ENCODE measurements around the gene HTRA2.

The HTRA2 gene

DNA sequence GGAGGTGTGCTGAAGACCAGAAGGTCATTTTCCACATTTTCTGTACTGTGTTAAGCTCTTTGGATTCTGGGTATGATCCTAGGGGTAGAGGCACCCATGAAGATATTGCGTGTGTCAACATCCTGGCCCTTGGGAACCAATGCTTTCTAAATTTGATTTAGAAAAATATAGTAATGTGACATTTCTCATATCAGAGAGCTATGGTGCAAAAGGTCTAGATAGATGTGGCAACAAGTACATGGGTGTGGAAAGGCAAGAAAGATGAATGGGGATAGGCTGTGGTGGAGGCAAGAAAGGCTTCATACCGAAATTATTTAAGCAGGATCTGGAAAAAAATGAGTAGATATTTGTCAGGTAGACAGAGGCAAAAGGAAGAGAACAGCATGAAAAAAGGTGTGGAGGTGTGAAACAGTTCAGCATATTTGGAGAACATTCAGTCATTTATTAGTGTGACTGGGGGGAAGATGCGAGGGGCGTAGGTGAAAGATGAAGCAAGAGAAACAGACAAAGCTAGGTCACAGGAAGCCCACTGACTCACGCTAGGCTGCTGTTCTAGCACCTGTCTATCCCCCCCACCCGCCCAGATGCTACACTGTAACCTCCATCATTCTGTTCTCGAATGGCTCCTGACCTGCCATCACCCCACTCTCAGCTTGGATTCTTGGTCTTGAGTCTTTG is 36.5 kb downstream of the HTRA2 start:
- DNase-seq: no peak

DNA sequence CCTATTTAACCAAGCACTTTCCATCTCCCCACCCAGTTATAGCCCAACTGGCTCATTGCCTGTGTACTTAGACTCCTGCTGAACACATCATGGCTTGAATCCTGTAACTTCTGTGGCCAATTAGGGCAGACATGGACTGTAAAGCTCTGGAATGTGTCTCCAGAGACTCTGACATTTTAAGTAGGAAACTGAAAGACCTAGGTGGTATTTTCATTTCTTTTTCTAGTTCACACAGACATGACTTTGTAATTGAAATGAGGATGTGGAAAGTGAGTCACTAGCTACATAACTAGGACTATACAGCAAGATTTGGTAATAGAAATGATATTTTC is 37.0 kb downstream of the HTRA2 start:
- DNase-seq: no peak

DNA sequence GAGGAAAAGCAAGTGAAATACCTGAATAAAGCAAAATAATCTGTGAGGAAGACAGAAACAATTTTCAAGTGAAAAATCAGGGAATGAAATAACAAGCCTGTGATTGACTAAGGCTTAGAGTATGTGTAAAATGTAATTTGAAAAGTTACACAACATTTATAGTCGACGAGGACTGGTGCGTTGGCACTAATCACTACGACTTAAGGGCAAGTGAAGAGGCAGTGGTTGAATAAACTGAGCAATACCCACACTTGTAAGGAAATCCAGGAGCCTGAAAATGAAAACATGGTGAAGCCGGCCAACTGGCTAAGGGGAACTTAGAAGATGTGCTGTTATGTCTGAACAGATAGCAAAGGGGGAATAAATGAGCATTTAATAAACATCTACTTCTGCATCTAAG is 38.1 kb downstream of the HTRA2 start:
- no peak for DNase-seq

DNA sequence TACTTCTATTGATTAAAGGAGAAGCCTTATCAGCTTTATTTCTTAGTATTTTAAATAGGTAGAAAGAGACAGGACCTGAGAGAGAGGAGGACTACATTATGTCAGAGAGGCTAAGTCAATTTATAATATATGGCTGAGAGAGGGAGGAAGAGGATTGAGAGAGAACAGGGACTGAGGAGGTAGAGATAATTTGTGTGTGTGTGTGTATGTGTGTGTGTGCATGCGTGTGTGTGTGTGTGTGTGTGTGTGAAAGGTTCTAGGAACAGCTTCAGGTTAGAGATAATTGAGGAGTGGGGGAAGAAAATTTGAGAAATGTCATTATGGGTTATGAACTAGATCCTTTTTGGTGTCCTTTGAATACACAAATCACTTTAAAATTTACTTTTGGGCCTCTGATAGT is 40.0 kb downstream of the HTRA2 start:
- DNase-seq: no peak

DNA sequence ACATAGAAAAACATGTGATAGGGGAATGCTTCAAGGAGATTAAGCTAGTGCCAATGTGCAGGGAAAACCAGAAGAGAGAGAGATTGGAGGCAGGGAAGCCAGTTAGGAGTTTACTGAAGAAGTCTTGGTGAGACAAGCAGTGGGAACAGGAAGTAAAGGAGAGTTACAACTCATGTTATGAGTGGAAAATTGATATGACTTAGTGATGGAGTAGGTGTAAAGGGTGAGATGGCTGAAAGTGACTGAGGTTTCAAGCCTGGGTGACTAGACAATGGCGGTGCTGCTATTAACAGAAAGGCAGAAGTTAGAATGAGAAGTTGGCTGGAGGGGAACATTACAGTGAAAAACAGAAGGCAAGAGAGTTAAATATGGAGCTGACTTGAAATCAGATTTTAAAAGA is 41.3 kb downstream of the HTRA2 start:
- DNase-seq: no peak

DNA sequence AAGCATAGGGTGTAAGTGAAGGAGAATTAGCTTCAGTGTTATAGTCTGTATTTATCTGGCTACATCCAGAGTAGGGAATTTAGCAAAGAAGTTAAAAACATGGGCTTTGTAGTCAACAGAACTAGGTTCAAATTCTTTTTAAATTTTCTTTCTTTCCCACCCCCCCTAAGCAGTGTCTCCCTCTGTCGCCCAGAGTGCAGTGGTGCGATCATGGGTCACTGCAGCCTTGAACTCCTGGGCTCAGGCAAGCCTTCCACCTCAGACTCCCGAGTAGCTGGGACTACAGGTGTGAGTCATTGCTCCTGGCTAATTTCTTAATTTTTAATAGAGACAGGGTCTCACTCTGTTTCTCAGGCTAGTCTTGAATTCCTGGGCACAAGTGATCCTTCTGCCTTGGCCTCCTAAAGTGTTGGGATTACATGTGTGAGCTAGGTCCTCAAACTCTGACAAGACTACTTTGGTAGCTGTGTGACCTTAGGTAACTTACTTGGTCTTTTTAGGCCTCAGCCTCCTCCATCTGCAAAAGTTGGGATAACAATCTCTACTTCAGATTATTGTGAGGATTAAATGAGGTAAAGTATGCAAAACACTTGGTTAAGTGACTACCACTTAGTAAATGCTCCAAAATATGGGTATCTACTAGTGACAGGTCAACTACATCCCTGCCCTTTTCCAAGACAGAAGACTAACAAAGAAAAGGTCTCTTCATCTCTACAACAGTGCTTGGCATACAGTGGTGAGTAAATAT is 42.6 kb downstream of the HTRA2 start:
- DNase-seq: no peak

DNA sequence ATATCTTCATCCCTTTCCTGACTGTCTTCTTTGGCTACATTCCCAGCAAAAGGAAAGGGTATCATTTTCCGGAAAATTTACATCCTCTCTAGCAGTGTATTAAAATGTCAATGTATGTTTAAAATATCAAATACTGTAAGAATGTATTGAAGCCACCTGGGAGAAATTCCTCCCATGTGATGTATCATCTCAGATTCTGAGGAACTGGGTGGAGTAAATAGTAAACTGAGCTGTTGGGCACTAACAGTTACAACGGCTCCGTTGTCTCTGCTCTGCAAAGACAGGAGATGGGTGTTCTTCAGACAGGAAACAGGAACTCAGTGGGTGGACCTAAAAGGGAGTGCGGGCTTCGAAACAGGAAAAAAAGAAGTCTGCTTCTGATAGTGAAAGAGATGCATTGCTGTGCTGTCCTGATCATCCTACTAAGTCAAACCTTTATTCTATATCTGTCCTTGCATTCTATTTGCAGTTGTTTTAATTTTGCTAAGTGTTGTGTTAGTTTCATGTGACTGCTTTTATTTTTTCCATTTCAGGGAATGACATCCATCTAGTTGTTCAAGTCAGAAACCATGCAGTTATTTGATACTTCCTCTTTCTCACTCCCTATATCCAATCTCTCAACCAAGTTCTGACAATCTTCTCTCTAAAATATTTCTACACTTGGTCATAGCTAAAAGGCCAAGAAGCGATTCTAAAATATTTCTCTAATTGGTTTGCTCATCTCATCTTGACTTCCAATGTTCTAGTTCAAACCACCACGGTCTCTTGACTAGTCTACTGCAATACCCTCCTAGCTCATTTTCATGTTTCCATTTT is 44.2 kb downstream of the HTRA2 start:
- DNase-seq: no peak

DNA sequence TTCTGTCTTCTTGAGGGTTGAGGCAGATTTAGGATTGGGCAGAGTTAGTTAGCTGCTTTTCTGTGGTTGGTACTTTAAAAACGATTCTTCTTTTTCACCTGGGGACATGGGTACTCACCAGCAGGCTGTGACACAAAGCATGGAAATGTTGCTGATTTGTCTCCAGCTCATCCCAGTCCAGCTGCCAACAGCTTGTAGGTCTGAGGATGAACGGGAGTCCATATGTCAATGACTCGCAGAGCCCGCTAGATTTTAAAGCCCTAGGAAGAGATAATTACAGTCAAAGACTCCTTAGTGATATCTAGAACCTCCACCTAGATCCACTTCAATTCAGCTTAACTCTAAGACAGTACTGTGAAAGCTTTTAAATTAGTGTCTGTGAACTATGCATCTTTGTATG is 45.6 kb downstream of the HTRA2 start:
- no peak for DNase-seq

DNA sequence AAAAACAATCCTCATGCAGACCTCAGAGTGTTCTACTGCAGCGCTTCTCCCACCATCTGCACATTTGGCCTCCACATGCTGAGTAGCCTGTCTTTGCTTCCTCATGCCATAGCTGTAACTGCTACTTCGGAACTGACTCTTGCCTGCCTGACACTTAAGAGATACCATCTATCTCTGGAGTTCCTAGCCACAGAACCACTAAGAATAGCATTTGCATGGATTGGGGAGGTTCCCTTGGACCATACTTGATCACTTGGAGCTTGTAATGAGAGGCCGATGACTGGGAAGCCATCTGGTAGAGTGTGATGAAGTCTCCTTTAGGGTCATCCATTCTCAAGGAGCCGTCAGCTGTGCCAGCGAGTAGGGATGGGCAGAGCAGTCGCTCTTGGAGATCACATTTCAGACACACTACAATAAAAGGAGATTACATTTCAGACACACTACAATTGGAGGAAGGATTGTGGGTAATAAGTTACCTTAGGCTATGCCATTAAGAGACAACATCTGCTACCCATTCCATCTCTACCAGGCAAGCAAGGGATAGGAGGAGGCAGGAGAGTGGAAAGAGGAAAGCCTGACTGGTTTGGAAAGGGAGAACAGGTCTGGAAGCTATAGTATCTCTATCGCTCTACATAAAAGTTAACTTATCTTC is 46.6 kb downstream of the HTRA2 start:
- no peak for DNase-seq

DNA sequence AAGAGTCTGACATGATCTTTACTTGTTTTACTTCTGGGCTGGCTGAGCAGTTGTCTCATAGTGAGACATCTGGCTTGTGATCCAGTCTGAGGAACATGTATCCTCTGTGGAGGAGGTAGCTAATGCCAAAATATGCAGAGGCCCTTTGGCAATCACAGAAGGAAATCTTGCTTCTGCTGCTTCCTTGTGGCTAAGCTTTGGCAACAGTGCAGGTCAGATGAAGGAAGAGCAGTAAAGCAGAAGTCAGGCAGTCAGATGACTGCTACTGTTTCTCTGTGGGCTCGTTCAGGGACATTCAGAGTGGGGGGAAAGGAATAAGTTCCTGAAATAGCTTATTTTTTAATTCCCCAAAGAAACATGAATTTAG is 47.1 kb downstream of the HTRA2 start:
- DNase-seq: no peak

DNA sequence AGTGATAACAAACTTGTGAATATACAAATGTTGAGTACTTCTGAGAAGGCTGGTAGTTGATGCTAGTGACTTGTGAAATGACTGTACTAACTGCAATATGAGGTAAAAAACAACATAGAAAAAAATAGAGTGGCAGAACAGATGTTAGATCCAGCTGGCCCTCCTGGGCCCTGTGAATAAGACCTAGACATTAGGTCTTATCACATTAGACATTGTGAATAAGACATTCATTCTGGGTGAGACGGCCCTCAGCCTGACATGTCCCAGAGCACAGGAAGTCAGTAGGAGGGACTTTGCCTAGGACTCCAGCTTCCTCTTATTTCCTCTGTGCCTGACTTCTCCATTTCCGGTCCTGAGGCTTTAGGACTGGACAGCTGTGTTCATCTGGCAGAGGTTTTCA is 47.7 kb downstream of the HTRA2 start:
- no peak for DNase-seq

DNA sequence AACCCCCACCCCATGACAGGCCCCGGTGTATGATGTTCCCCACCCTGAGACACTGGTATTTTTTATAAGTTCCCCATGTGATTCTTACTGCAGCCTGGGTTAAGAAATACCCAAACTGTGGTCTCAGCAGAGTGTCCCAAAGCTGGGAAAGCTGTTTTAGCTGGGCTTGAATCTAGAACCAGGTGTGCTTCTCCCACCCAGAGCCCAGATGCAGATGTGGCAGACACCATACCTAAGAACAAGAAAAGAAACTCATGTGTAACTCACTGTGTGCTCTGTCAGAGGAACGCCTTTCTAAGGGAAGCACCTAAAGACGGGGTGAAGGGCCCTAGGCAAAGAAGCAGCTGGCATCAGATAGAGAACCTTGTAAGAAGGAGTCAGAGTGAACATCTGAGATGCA is 48.7 kb downstream of the HTRA2 start:
- DNase-seq: no peak

DNA sequence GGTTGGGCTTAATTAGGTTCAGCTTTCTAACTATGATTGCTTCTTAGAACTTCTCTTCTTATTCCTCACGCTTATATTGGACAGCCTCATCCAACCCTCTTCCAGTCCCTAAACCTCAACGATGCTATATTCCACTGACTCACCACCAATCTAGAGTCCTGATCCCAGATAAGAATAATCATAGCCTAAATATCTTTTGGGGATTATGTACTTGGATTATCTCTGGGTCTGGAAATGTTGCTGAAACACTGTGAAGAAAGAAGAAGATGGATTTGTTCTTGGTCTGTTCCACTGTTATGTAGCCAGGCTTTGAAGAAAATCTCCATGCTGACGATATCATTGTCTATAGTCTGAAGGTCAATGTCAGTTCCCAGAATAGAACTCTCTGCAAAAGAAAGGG is 51.7 kb downstream of the HTRA2 start:
- DNase-seq: no peak

DNA sequence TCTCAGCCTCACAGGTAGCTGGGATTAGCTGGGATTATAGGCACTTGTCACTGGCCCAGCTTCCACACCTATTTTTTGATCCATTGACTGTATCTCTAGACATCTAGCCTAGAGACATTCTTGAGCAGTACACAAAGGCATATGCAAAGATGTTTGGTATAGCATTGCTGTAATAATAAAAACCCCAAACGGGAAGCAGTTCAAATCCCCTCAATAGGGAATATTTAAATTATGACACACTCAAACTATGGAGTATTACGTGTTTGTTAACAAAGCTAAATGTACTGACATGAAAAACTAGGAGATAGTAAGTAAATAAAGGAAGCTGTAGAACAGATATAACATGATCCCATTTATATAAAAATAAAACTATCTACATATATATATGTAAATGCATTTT is 52.5 kb downstream of the HTRA2 start:
- no peak for DNase-seq

Measured in activated CD8-positive, alpha-beta memory T cell treated with anti-CD3 and anti-CD28 coated beads for 24 hours (primary cell).